Breast epithelium (tissue), 3 donors: ENCODE results near the gene ADA.

ENCODE experiments used
- POLR2A ChIP-seq: fragments of 450-650 bp; IDR thresholded peaks from one replicate; pipeline ENCODE4 v1.6.1; 2016; ENCODE audit warnings: antibody characterized with exemption, mild to moderate bottlenecking, moderate library complexity
- POLR2AphosphoS5 ChIP-seq, 3 donors: sonication (generic); formaldehyde crosslinking; IDR thresholded peaks; one replicate each; pipeline ENCODE4 v1.6.1; 2017; ENCODE audit warnings: antibody characterized with exemption in 3 of 3
- TF ChIP-seq, protein P1 (sequence below), 3 donors: fragments of 450-650 bp; IDR thresholded peaks; one replicate each; pipeline ENCODE4 v1.5.1; 2016 to 2017; ENCODE audit warnings: antibody characterized with exemption in 3 of 3, mild to moderate bottlenecking in 3 of 3, moderate library complexity in 3 of 3

DNA sequence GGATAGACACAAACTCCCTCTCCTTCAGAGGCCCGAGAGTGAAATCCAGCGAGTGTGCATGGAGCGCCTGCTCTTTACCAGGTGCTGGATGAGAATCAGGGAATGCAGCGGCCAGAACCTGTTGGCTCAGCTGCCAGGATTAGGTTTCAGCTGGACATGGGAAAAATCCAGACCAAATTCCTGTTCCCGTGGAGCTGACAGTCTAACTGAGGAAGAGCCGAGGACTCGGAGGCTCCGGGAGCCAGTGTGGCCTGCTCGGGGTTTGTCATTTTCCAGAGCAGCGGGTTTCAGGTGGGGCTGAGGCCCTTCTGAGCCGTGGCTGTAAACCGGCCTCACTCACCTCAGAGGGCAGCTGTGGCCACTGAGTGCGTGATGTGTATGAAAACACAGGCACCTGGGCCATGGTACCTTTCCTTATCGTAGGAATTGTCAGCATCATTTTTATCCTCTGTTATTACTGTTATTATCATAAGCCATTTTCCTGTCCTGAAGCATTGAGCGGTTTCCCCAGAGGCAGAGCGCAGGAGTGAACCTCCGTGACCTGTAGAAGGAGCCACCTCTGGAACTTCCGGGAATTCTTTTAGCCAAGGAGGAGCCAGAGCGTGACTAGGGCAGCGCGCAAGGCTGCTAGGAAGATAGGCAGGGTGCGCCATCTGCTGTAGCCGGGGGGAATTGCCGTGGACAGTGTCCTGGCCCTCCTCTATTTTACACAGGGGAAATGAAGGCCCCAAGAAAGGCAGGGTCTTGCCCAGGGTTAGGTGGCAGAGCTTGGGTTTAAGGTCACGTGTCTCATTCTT, 41.8 kb downstream of the ADA start:
- TF ChIP-seq, protein P1, sequence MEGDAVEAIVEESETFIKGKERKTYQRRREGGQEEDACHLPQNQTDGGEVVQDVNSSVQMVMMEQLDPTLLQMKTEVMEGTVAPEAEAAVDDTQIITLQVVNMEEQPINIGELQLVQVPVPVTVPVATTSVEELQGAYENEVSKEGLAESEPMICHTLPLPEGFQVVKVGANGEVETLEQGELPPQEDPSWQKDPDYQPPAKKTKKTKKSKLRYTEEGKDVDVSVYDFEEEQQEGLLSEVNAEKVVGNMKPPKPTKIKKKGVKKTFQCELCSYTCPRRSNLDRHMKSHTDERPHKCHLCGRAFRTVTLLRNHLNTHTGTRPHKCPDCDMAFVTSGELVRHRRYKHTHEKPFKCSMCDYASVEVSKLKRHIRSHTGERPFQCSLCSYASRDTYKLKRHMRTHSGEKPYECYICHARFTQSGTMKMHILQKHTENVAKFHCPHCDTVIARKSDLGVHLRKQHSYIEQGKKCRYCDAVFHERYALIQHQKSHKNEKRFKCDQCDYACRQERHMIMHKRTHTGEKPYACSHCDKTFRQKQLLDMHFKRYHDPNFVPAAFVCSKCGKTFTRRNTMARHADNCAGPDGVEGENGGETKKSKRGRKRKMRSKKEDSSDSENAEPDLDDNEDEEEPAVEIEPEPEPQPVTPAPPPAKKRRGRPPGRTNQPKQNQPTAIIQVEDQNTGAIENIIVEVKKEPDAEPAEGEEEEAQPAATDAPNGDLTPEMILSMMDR (IDR thresholded peaks at IDR 0.05), result peak; percentile 86 to 99 (median 96)
- no peak for TF ChIP-seq POLR2A
- TF ChIP-seq POLR2AphosphoS5 (IDR thresholded peaks at IDR 0.05), result peak; percentile 79 to 89 (median 87)
